GM18907 (cell line): ENCODE data around the gene CPN1.
A peak's percentile ranks its signal among the peaks of the same experiment; 100 is the strongest.

Source experiments
- ATAC-seq: cut with Tn5 transposase; IDR thresholded peaks from one replicate; pipeline ENCODE4 v1.9.1; 2021; ENCODE audit warnings: mild to moderate bottlenecking, moderate library complexity; ENCODE audit not compliant: unreplicated experiment

The CPN1 gene

DNA sequence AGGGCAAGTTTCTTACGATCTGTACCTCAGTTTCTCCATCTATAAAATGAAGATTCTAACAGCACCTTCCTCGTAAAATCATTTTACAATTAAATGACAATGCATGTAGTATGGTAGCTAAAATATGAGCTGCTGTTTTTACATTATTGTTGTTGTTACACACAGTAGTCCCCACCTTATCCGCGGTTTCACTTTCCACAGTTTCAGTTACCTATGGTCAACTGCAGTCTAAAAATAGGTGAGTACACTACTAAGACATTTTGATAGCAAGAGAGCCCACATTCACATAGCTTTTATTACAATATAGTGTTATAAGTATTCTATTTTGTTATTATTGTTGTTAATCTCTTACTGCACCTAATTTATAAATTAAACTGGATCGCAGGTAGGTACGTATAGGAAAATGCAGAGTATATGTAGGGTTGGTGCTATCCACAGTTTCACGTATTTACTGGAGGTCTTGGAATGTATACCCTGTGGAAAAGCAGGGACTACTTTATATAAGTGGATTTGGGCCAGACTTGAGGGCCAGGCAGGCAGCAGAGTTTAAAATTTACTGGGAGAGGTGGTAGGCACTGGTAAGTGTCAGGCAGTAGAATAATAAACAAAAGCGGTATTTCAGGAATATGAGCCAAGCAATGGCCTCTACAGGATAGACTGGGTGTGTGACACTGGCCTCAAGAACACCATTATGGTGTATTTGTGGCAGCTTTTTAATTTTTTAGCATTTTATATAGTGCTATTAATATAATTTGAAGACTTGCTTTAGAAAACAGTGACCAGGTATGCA is 82.2 kb downstream of the CPN1 start:
- ATAC-seq: no peak

- ATAC-seq: no peak
Measured at GRCh38 chr10:99998889-99999288, 82.8 kb downstream of the CPN1 start.

DNA sequence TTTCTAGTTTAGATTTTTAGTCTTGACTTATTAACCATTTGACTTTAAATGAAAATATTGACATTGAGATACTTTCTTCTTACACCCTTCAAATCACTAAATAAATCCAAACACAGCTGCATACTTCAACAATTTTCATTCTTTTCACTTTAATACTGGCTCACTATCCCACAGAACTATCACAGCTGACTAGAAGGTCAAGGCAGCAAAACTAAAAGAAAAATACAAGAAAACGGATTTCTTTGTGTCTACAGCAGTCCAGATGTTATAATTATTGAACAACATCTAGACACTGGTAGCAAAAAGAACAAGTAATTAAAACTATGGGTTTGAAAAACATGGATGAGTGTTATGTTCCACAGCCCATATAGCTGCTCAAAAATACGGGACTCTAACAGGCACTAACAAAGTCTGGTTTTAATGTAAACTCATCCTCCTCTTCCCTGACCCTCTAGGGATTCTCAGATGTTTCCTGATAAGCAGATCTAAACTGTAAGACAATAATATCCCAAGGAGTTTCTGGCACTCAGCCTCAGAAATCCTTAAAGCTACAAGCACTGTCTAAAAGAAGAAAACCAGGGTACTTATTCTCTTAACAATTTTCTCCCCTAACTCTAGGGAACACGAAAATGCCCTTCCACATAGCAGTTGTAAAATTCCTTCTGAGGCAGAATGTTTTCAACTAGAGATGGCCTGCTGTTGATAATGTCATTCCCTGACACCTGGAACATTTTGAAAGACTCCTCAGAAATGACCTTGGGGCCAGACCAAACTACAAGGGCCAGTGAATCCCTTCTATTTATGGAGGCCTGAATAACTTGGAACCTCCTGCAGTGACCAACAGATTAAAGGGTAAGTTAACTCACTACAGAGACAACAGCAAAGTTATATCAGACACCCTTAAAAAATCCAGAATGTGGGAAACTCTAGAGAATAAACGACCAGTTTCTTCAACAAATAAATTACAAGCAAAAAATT is 84.7 kb downstream of the CPN1 start:
- ATAC-seq: no peak

- ATAC-seq: no peak
Measured at GRCh38 chr10:99995713-99996112, 86.0 kb downstream of the CPN1 start.

DNA sequence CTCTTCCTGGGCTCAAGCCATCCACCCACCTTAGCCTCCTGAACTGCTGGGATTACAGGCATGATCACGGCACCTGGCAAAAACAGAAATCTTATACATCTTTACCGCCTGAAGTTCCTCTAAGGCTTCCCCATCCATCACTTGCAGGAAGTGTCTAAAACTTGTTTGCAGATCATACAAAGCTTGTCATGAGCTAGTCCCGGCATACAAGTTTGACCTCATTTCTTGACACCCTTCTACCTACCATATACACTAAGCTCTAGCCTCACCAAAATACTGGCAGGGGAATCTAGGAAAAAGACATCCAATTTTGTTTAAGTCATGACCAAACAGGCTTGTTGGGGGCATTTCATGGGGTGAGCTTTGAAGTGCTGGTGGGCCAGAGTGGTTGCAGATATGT is 86.4 kb downstream of the CPN1 start:
- ATAC-seq: no peak

GRCh38 chr10:99994801-99995200 is 86.9 kb downstream of the CPN1 start:
- no peak for ATAC-seq

DNA sequence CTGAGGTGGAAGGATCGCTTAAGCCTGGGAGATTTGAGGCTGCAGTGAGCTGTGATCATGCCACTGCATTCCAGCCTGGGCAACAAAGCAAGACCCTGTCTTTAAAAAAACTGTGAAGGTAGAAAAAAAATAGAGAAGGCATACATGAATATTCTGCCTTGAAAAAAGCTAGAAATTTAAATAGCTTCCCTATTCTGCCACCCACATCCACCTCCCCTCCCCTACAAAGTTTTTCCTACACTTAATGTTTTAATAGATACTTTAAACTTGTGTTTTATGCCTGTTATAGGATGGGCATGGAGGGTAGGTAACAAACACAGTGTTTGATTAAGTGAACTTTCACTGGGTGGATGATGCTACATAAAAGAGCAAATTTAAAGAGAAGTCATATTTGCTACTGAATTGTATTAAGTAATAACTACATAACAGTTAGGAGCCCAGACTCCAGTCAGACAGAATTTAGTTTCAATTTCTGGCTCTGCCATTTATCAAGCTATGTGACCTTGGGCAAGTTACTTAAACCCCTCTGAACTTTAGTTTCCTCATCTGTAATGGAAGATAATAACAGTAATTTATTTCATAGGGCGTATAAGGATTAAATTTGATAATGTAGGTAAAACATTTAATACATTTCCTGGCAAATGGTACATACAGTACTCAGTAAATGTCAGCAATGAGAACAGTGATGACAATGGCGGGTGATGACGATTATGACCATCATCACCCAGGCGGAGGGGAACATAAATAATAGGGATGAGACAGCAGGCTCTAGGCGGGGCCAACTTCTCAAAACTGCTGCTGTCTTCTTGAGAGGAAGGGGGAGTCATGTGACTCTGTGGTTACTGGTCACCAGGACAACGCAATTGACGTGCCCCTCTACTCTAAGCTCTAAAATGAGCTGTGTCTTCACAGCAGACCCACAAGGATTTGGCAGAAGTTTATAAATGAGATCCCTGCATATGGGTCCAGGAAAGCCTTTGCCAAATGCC is 87.7 kb downstream of the CPN1 start:
- ATAC-seq: peak; percentile 88
